COR-L47 (cell line): ENCODE data around the gene SPAG9.
"Not testable (repeated sequence)": the region's sequence is repeated elsewhere in the genome, so short reads cannot be mapped to it uniquely, and the experiment has no call there.

Source experiments
- DNase-seq: peaks from one replicate; lab custom pipeline; 2025; lab: John Stamatoyannopoulos, UW

Gene SPAG9

GRCh38 chr17:51132964-51133319, 12.3 kb upstream of the SPAG9 start:
- no peak for DNase-seq

- DNase-seq: no peak
Measured at GRCh38 chr17:51128076-51128475, 7.4 kb upstream of the SPAG9 start.

GRCh38 chr17:51124640-51125503, 4.2 kb upstream of the SPAG9 start:
- no peak for DNase-seq

GRCh38 chr17:51122473-51123115, 1.9 kb upstream of the SPAG9 start:
- DNase-seq: not testable (repeated sequence)

- DNase-seq: peak; percentile 25
Measured at GRCh38 chr17:51121620-51122472, 1.2 kb upstream of the SPAG9 start.

- no peak for DNase-seq
Measured at GRCh38 chr17:51120357-51120738, 320 bp downstream of the SPAG9 start.

GRCh38 chr17:51119415-51120356, 982 bp downstream of the SPAG9 start:
- DNase-seq: no peak

- peak; percentile 86 for DNase-seq
Measured at GRCh38 chr17:51118330-51119195, 2.1 kb downstream of the SPAG9 start.

- no peak for DNase-seq
Measured at GRCh38 chr17:51115179-51115578, 5.5 kb downstream of the SPAG9 start.

GRCh38 chr17:51112303-51113222, 8.1 kb downstream of the SPAG9 start:
- DNase-seq: not testable (repeated sequence)

- no peak for DNase-seq
Measured at GRCh38 chr17:51107778-51108177, 12.9 kb downstream of the SPAG9 start.

- no peak for DNase-seq
Measured at GRCh38 chr17:51103451-51103850, 17.2 kb downstream of the SPAG9 start.

GRCh38 chr17:51103050-51103449, 17.6 kb downstream of the SPAG9 start:
- no peak for DNase-seq

GRCh38 chr17:51097708-51098446, 22.8 kb downstream of the SPAG9 start:
- no peak for DNase-seq

- no peak for DNase-seq
Measured at GRCh38 chr17:51091635-51092034, 29.0 kb downstream of the SPAG9 start.

GRCh38 chr17:51088868-51089267, 31.8 kb downstream of the SPAG9 start:
- not testable (repeated sequence) for DNase-seq

- no peak for DNase-seq
Measured at GRCh38 chr17:51088287-51088686, 32.4 kb downstream of the SPAG9 start.

- no peak for DNase-seq
Measured at GRCh38 chr17:51087072-51087757, 33.5 kb downstream of the SPAG9 start.
